Raji (cell line): ENCODE data around the gene MAGI2.

Experiments used
- POLR2A ChIP-seq: IDR thresholded peaks from 2 replicates; pipeline ENCODE4 v1.6.1; 2011; ENCODE audit warnings: low read depth, low read length, control low read depth; ENCODE audit not compliant: insufficient read depth

MAGI2 gene

GRCh38 chr7:78684201-78684600 is 769.3 kb downstream of the MAGI2 start:
- TF ChIP-seq POLR2A: no peak

GRCh38 chr7:78683566-78683965 is 769.9 kb downstream of the MAGI2 start:
- TF ChIP-seq POLR2A: no peak

- TF ChIP-seq POLR2A: no peak
Measured at GRCh38 chr7:78679112-78679876, 774.2 kb downstream of the MAGI2 start.

- TF ChIP-seq POLR2A: no peak
Measured at GRCh38 chr7:78677391-78677790, 776.1 kb downstream of the MAGI2 start.

GRCh38 chr7:78675511-78675910 is 778.0 kb downstream of the MAGI2 start:
- no peak for TF ChIP-seq POLR2A

GRCh38 chr7:78673272-78673671 is 780.2 kb downstream of the MAGI2 start:
- no peak for TF ChIP-seq POLR2A

GRCh38 chr7:78662939-78663338 is 790.5 kb downstream of the MAGI2 start:
- no peak for TF ChIP-seq POLR2A

GRCh38 chr7:78649976-78650375 is 803.5 kb downstream of the MAGI2 start:
- no peak for TF ChIP-seq POLR2A

GRCh38 chr7:78649236-78649635 is 804.2 kb downstream of the MAGI2 start:
- no peak for TF ChIP-seq POLR2A

- no peak for TF ChIP-seq POLR2A
Measured at GRCh38 chr7:78642751-78643150, 810.7 kb downstream of the MAGI2 start.

GRCh38 chr7:78638364-78638763 is 815.1 kb downstream of the MAGI2 start:
- TF ChIP-seq POLR2A: no peak

- TF ChIP-seq POLR2A: no peak
Measured at GRCh38 chr7:78636727-78637126, 816.7 kb downstream of the MAGI2 start.

- TF ChIP-seq POLR2A: no peak
Measured at GRCh38 chr7:78635026-78635793, 818.3 kb downstream of the MAGI2 start.

- no peak for TF ChIP-seq POLR2A
Measured at GRCh38 chr7:78634093-78634492, 819.4 kb downstream of the MAGI2 start.

- TF ChIP-seq POLR2A: no peak
Measured at GRCh38 chr7:78620920-78621319, 832.5 kb downstream of the MAGI2 start.

- no peak for TF ChIP-seq POLR2A
Measured at GRCh38 chr7:78616539-78616938, 836.9 kb downstream of the MAGI2 start.
